NCI-H1930 (cell line): ENCODE data around the gene TFIP11.
"Not testable (repeated sequence)": the region's sequence is repeated elsewhere in the genome, so short reads cannot be mapped to it uniquely, and the experiment has no call there.

Experiments used
- DNase-seq, 2 experiments: peaks; one replicate each; lab custom pipeline; 2025; lab: John Stamatoyannopoulos, UW

The TFIP11 gene

GRCh38 chr22:26541167-26541819 is 29.0 kb upstream of the TFIP11 start:
- DNase-seq, result no peak

DNA sequence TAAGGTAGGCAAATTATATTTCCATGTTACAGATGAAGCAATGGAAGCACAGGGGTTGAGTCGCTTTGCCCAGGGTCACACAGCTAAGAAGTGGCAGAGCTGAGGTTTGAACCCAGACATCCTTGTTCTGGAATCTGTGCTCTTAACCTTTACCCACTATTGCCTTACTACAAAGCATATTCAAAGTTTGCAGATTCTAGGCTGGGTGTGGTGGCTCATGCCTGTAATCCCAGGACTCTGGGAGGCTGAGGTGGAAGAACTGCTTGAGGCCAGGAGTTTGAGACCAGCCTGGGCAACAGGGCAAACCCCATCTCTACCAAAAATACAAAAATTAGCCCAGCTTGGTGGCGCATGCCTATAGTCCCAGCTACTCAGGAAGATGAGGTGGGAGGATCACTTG is 27.8 kb upstream of the TFIP11 start:
- no peak for DNase-seq

DNA sequence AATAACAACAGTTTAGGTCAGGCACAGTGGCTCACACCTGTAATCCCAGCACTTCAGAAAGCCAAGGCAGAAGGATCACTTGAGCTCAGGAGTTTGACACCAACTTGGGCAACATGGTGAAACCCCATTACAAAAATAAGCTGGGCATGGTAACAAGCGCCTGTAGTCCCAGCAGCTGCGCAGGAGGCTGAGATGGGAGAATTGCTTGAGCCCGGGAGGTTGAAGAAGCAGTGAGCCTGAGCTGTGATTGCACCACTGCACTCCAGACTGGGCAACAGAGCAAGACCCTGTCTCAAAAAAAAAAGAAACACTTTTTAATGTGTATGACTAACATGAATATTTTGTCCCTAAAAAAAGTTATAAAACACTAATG is 24.5 kb upstream of the TFIP11 start:
- no peak for DNase-seq

GRCh38 chr22:26536056-26536761 is 23.9 kb upstream of the TFIP11 start:
- DNase-seq, result no peak

DNA sequence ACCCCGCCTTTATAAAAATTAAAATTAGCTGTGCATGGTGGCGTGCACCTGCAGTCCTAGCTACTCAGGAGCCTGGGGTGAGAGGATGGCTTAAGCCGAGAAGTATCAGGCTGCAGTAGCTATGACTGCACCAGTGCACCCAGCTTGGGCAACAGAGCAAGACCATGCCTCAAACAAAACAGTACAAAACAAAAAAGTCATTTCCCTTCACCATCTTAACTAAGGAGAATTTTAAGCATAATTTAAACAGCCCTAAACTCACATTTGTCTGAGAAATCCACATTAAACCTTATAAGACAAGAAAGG is 23.3 kb upstream of the TFIP11 start:
- DNase-seq, result no peak

GRCh38 chr22:26534874-26535602 is 22.8 kb upstream of the TFIP11 start:
- DNase-seq, result no peak

- DNase-seq, result no peak
Measured at GRCh38 chr22:26534171-26534855, 22.0 kb upstream of the TFIP11 start.

DNA sequence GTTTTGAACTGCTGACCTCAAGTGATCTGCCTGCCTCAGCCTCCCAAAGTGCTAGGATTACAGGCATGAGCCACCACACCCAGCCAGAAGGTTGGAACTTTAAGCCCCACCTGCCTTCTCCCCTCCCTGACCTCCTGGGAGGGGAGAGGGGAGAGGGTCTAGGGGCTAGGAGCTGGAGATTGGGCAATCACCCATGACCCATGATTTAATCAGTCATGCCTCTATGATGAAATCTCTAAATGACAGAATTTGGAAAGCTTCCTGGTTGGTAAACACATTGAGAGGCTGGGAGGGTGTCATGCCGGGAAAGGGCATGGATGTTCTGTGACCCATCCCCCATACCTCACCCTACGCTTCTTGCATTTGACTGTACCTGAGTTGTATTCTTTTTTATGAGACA is 17.1 kb upstream of the TFIP11 start:
- no peak for DNase-seq

DNA sequence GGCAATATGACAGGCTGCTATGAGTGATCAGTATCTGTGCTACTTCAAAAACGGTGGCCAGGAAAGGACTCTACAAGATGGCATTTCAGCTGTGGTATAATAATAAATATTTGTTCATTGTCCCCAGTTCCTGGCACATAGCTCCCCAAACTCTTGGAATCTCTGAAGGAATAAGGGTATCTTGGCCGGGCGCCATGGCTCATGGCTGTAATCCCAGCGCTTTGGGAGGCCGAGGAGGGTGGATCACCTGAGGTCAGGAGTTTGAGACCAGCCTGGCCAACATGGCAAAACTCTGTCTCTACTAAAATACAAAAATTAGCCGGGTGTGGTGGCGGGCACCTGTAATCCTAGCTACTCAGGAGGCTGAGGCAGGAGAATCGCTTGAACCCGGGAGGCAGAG is 16.2 kb upstream of the TFIP11 start:
- not testable (repeated sequence) for DNase-seq

DNA sequence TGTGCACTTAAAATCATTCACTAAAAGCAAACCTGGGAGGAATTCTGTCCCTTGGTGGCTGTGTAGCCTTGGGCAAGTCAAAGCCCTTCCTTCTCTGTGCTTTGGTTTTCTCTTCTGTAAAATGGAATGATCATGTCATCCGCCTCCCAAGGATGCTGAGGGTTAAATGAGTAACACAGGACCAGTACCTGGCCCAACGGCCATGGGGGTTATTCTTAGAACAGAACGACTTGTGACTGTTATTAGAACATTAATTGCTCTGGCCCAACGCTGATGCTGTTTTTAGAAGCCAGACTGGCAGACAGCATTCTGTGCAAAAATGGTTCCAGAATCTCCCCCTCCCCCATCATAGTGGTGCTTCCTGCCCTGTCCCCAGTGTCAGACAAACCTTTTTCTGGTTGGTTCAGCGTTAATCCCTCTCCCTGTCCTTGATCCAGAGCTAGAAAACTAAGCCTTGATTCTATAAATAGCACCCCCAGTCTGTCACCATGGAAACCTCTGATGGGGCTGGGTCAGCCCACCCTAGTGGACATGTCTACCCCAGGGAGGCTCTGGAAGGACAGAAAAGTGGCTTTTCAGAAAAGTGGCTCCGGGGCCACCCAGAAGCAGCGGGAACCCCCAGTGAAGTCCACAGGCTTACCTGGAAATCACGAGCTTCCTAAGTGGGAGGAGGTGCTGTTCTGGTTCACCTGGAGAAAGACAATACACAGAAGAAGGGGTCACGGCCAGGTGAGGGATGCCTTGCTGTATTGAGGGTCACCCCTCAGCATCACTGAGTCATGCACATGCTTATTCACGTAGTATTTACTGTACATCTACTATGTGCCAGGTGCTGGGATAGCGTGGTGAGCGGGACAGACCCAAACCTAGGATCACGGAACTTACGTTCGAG is 15.5 kb upstream of the TFIP11 start:
- DNase-seq, result no peak

DNA sequence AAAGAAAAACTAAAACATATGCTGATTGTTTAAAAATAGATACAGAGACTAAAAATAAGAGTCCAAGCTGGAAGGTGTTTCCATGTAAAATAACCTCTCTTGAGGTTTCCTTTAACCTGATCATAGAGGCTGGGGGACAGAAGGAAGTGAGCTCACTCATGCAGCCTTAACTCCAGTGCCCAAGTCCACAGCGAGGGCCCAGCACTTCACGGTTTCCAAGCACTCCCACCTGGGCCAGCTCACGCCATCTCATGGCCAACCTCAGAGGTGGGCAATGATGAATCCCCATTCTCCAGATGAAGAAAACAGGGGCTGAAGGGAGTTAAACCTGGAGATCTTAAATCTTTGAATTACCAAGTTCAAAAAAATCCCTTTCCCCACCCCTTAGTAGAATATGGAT is 14.9 kb upstream of the TFIP11 start:
- no peak for DNase-seq

GRCh38 chr22:26525946-26526564 is 13.8 kb upstream of the TFIP11 start:
- DNase-seq, result no peak

DNA sequence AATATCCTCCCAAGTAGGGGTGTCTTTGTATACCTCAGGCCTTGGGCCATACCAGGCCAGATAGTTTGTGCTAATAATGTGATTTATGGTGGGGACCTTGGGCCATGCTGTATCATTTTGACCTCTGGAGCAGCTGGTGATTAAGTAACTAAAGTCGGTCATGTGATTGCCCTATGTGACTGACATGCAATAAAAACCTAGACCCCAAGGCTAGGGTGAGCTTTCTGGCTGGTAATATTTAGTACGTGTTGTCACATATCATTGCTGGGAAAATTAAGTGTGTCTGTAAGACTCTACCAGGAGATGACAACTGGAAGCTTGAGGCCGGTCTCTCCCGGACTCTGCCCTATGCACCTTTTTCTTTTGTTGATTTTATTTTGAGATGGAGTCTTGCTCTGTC is 12.6 kb upstream of the TFIP11 start:
- DNase-seq, result no peak

DNA sequence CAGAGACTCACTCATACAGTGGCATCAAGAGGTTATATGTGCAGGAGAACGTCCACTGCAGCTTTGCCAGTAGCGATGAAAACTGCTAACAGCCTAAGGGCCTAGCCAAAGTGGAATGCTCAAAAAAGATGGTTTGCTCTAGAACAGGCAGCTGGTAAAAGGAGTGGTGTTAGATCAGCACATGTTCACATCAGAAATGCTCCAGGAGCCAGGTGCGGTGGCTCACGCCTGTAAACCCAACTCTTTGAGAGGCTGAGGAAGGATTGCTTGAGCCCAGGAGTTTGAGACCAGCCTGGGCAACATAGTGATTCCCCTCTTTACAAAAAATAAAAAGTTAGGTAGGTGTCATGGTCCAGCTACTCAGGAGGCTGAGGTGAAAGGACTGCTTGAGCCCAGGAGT is 10.3 kb upstream of the TFIP11 start:
- no peak for DNase-seq

DNA sequence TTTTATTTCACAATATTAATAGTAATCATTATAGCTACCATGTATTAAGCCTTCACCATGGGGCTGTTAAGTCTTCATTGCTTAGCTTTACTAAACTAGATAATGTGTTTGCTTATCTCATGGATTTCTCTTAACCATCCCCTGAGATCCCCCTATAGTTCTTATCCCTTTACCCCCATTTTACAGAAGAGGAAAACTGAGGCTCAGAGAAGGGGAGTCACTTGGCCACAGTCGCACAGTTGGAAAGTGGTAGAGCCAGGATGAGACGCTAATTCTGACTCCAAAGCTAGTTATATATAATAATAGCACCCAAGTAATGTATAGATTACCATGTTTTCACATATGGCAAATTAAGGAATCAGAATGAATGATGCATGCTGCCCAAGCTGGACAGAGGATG is 9.7 kb upstream of the TFIP11 start:
- DNase-seq, result no peak

- no peak for DNase-seq
Measured at GRCh38 chr22:26517429-26517828, 5.2 kb upstream of the TFIP11 start.

- DNase-seq, result no peak
Measured at GRCh38 chr22:26516503-26516902, 4.2 kb upstream of the TFIP11 start.

DNA sequence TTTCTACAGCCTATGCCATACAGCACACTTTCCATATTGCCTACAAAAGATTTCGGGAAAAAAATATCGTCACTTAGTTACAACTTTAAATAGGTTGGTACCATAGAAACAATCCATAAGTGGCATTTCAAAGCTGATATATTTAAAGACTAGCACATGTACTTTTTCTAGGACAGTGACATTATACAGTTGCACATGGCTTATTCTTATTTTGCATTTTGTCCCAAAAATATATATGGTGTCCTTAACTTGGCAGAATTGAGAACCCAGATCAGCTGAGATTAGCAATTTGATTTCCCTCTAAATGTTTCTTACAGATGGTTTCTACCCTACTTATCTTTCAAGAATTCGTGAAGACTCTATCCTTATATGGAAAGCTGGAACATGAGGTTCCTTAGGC is 3.7 kb upstream of the TFIP11 start:
- no peak for DNase-seq

GRCh38 chr22:26514419-26515161 is 2.3 kb upstream of the TFIP11 start:
- no peak for DNase-seq

- no peak for DNase-seq
Measured at GRCh38 chr22:26513838-26514237, 1.6 kb upstream of the TFIP11 start.

- DNase-seq, result no peak
Measured at GRCh38 chr22:26508148-26508547, 4.1 kb downstream of the TFIP11 start.
